SKM-1 (cell line): ENCODE data around the gene FFAR4.
"Not testable (repeated sequence)": the region's sequence is repeated elsewhere in the genome, so short reads cannot be mapped to it uniquely, and the experiment has no call there.

ENCODE experiments used
- DNase-seq: peaks from one replicate; lab custom pipeline; 2025; ENCODE audit not compliant: unreplicated experiment; lab: John Stamatoyannopoulos, UW

FFAR4 gene

GRCh38 chr10:93566435-93567276 is at the start of gene FFAR4:
FFAR4 (plus strand) TSS chr10:93566665; CDS start chr10:93566721, 56 bp downstream.
- DNase-seq: no peak

GRCh38 chr10:93518531-93518930 is 47.9 kb upstream of the FFAR4 start:
- no peak for DNase-seq

GRCh38 chr10:93535293-93535692 is 31.2 kb upstream of the FFAR4 start:
- DNase-seq: no peak

- DNase-seq: not testable (repeated sequence)
Observed at GRCh38 chr10:93540871-93541270, 25.6 kb upstream of the FFAR4 start.

GRCh38 chr10:93541402-93542357 is 24.8 kb upstream of the FFAR4 start:
- DNase-seq: no peak

- no peak for DNase-seq
Observed at GRCh38 chr10:93542358-93542791, 24.1 kb upstream of the FFAR4 start.

- DNase-seq: not testable (repeated sequence)
Observed at GRCh38 chr10:93546995-93547394, 19.5 kb upstream of the FFAR4 start.

GRCh38 chr10:93547522-93547921 is 18.9 kb upstream of the FFAR4 start:
- no peak for DNase-seq

GRCh38 chr10:93548376-93549071 is 17.9 kb upstream of the FFAR4 start:
- DNase-seq: no peak

GRCh38 chr10:93550606-93551005 is 15.9 kb upstream of the FFAR4 start:
- no peak for DNase-seq

- DNase-seq: no peak
Observed at GRCh38 chr10:93552780-93553179, 13.7 kb upstream of the FFAR4 start.

GRCh38 chr10:93553482-93554315 is 12.8 kb upstream of the FFAR4 start:
- no peak for DNase-seq

- DNase-seq: no peak
Observed at GRCh38 chr10:93554316-93554663, 12.2 kb upstream of the FFAR4 start.

- no peak for DNase-seq
Observed at GRCh38 chr10:93554760-93555432, 11.6 kb upstream of the FFAR4 start.

- no peak for DNase-seq
Observed at GRCh38 chr10:93559490-93559889, 7.0 kb upstream of the FFAR4 start.

- no peak for DNase-seq
Observed at GRCh38 chr10:93560541-93560940, 5.9 kb upstream of the FFAR4 start.

GRCh38 chr10:93565446-93565845 is 1.0 kb upstream of the FFAR4 start:
- no peak for DNase-seq

- DNase-seq: no peak
Observed at GRCh38 chr10:93567277-93568104, 1.0 kb downstream of the FFAR4 start.

- no peak for DNase-seq
Observed at GRCh38 chr10:93568105-93568390, 1.6 kb downstream of the FFAR4 start.
